GM21515 (cell line): ENCODE measurements around the gene ZFAND3.

Source experiments
- ATAC-seq: cut with Tn5 transposase; IDR thresholded peaks from one replicate; pipeline ENCODE4 v1.9.1; 2021; ENCODE audit not compliant: unreplicated experiment

The ZFAND3 gene

GRCh38 chr6:38195113-38195635 is 375.6 kb downstream of the ZFAND3 start:
- ATAC-seq, result no peak

- ATAC-seq, result no peak
These were observed 378.7 kb downstream of the ZFAND3 start for GRCh38 chr6:38198219-38198618.
